ENCODE measurements around the gene YPEL3.

The YPEL3 gene

GRCh38 chr16:30067584-30067916 lies 28.5 kb downstream of the YPEL3 start:
- ChIA-PET POLR2A (interaction anchor here (0.5 to 3.6 kb wide), 6 partner anchors 9 to 708 kb away, joined by 3 to 70 read pairs (median 5); partner anchors contain the start of genes MAZ and PPP4C), CTCF (interaction anchor here (2.3 to 3.6 kb wide), 2 partner anchors 13 to 24 kb away, joined by 8 to 25 read pairs; partner anchors contain the start of gene TBX6)
- TF ChIP-seq ZNF146 (tag by site-specific recombination; IDR thresholded peaks at IDR 0.05) (no peak), ZNF610 (tag by site-specific recombination; IDR thresholded peaks at IDR 0.05; ENCODE audit: borderline replicate concordance) (no peak), REPIN1 (tag by site-specific recombination; IDR thresholded peaks at IDR 0.05; ENCODE audit: low read depth) (no peak), ZNF423 (tag by site-specific recombination; IDR thresholded peaks at IDR 0.05) (no peak), ZIC2 (tag by site-specific recombination; IDR thresholded peaks at IDR 0.05) (no peak), KLF1 (tag by site-specific recombination; IDR thresholded peaks at IDR 0.05) (no peak), ZNF629 (tag by site-specific recombination; IDR thresholded peaks at IDR 0.05) (no peak)
- TF ChIP-seq, protein P1, sequence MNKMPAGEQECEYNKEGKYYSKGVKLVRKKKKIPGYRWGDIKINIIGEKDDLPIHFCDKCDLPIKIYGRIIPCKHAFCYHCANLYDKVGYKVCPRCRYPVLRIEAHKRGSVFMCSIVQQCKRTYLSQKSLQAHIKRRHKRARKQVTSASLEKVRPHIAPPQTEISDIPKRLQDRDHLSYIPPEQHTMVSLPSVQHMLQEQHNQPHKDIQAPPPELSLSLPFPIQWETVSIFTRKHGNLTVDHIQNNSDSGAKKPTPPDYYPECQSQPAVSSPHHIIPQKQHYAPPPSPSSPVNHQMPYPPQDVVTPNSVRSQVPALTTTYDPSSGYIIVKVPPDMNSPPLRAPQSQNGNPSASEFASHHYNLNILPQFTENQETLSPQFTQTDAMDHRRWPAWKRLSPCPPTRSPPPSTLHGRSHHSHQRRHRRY (tag by site-specific recombination; IDR thresholded peaks at IDR 0.05): no peak
- TF ChIP-seq, protein P2, sequence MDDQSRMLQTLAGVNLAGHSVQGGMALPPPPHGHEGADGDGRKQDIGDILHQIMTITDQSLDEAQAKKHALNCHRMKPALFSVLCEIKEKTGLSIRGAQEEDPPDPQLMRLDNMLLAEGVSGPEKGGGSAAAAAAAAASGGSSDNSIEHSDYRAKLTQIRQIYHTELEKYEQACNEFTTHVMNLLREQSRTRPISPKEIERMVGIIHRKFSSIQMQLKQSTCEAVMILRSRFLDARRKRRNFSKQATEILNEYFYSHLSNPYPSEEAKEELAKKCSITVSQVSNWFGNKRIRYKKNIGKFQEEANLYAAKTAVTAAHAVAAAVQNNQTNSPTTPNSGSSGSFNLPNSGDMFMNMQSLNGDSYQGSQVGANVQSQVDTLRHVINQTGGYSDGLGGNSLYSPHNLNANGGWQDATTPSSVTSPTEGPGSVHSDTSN (CRISPR knock-in tag; IDR thresholded peaks at IDR 0.05): no peak
- H3K4me1 ChIP-seq (ENCODE audit: control insufficient read depth, insufficient read depth, low read length): peaks cover 2% of the 10 kb centered on the region; the same call in 1 of the 2 replicates
- H3K36me3 ChIP-seq (ENCODE audit: control insufficient read depth in 2 of 2, insufficient read depth in 1 of 2, low read length in 2 of 2): peaks cover 36 to 68% of the 10 kb centered on the region in 2 experiments; a peak in 2 of 3 replicates
- no peak overlapping the region for H3K27ac ChIP-seq (ENCODE audit: extremely low read depth, low read depth, low read length)
- H3K4me3 ChIP-seq (ENCODE audit: low read depth, low read length): no peak overlapping the region
- no peaks in the 10 kb centered on the region for H3K9me3 ChIP-seq (ENCODE audit: control insufficient read depth, insufficient read depth, low read depth, low read length)

DNA sequence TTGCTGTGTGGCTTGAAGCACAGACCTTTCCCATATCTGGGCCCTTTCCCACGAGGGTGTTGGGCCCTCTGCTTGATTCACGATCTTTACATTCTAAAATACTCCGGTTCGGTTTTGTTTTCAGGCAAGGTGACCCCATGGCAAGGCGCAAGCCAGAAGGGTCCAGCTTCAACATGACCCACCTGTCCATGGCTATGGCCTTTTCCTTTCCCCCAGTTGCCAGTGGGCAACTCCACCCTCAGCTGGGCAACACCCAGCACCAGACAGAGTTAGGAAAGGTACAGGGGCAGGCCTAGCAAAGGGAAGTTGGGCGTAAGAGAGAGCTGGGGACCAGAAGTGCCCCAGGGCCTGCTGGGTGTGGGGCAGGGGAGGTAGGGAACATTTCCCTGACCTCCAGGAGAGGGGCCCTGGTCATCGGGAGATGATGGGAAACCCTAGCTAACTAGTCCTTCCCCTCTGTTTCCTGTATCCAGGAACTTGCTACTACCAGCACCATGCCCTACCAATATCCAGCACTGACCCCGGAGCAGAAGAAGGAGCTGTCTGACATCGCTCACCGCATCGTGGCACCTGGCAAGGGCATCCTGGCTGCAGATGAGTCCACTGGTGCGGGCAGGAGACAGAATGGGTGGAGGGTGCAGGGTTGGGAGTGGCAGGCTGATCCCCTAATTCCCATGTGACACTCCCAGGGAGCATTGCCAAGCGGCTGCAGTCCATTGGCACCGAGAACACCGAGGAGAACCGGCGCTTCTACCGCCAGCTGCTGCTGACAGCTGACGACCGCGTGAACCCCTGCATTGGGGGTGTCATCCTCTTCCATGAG lies 29.0 kb downstream of the YPEL3 start:
- peaks cover 30 to 63% of the 10 kb centered on the region in 2 experiments; a peak in 2 of 3 replicates for H3K36me3 ChIP-seq (ENCODE audit: control insufficient read depth in 2 of 2, insufficient read depth in 1 of 2, low read length in 2 of 2)
- H3K4me3 ChIP-seq (ENCODE audit: low read depth, low read length): peak overlapping the region; percentile 94
- peak overlapping the region; percentile 100; the same call in 1 of the 2 replicates for H3K27ac ChIP-seq (ENCODE audit: extremely low read depth, low read depth, low read length)
- ChIA-PET CTCF (interaction anchor here (0.6 to 3.6 kb wide), 8 partner anchors 10 to 548 kb away, joined by 3 to 25 read pairs (median 4); partner anchors contain the start of gene TBX6), POLR2A (interaction anchor here (0.5 to 3.6 kb wide), 11 partner anchors 10 to 708 kb away, joined by 3 to 70 read pairs (median 8); partner anchors contain the start of genes MAZ, PPP4C and TBX6)
- H3K4me1 ChIP-seq (ENCODE audit: control insufficient read depth, insufficient read depth, low read length): peaks cover 2% of the 10 kb centered on the region; the same call in 1 of the 2 replicates
- H3K9me3 ChIP-seq (ENCODE audit: control insufficient read depth, insufficient read depth, low read depth, low read length): no peaks in the 10 kb centered on the region
- TF ChIP-seq KLF17 (tag by site-specific recombination; IDR thresholded peaks at IDR 0.05): no peak
- no peak for TF ChIP-seq SETDB1 (IDR thresholded peaks at IDR 0.05; ENCODE audit: insufficient read length, low read length)
- no peak for TF ChIP-seq ZNF571 (tag by site-specific recombination; IDR thresholded peaks at IDR 0.05)
- TF ChIP-seq ZNF280D (tag by site-specific recombination; IDR thresholded peaks at IDR 0.05): no peak
- TF ChIP-seq ZBTB20 (tag by site-specific recombination; IDR thresholded peaks at IDR 0.05): no peak
- no peak for TF ChIP-seq ZSCAN30 (tag by site-specific recombination; IDR thresholded peaks at IDR 0.05)
- TF ChIP-seq, protein P3, sequence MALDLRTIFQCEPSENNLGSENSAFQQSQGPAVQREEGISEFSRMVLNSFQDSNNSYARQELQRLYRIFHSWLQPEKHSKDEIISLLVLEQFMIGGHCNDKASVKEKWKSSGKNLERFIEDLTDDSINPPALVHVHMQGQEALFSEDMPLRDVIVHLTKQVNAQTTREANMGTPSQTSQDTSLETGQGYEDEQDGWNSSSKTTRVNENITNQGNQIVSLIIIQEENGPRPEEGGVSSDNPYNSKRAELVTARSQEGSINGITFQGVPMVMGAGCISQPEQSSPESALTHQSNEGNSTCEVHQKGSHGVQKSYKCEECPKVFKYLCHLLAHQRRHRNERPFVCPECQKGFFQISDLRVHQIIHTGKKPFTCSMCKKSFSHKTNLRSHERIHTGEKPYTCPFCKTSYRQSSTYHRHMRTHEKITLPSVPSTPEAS (tag by site-specific recombination; IDR thresholded peaks at IDR 0.05): no peak
- TF ChIP-seq ZNF274 (IDR thresholded peaks at IDR 0.05; ENCODE audit: low read length): no peak
- no peak for TF ChIP-seq ZNF274 (tag by site-specific recombination; IDR thresholded peaks at IDR 0.05; ENCODE audit: borderline replicate concordance)

Data from HEK293 (cell line).